D721Med (cell line): ENCODE data around the gene MICU1.

Experiments
- DNase-seq: peaks from one replicate; pipeline ENCODE4 v3.0.0; 2011; ENCODE audit warnings: low spot score; ENCODE audit not compliant: insufficient read length
- FAIRE-seq: peaks from 2 replicates; lab custom pipeline; 2011; peaks lifted over from hg19 to GRCh38; lab: Jason Lieb, UNC
- TF ChIP-seq, protein P1 (sequence below): IDR thresholded peaks from 2 replicates; pipeline ENCODE4 v1.5.1; 2012; ENCODE audit warnings: mild to moderate bottlenecking, control low read depth; ENCODE audit not compliant: insufficient read depth; ENCODE audit errors: missing control alignments

The MICU1 gene

DNA sequence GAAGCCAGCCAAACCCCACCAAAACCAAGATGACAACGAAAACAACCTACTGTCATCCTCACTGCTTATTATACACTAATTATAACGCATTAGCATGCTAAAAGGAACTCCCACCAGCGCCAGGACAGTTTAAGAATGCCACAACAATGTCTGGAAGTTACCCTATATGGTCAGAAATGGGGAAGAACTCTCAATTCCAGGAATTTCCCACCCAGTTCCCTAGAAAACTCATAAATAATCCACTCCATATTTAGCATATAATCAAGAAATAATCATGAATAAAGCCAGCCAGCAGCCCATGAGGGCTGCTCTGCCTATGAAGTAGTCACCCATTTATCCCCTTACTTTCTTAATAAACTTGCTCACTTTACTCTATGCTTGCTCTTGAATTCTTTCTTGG, 20.8 kb downstream of the MICU1 start:
- FAIRE-seq (no peak), DNase-seq (no peak)
- TF ChIP-seq, protein P1, sequence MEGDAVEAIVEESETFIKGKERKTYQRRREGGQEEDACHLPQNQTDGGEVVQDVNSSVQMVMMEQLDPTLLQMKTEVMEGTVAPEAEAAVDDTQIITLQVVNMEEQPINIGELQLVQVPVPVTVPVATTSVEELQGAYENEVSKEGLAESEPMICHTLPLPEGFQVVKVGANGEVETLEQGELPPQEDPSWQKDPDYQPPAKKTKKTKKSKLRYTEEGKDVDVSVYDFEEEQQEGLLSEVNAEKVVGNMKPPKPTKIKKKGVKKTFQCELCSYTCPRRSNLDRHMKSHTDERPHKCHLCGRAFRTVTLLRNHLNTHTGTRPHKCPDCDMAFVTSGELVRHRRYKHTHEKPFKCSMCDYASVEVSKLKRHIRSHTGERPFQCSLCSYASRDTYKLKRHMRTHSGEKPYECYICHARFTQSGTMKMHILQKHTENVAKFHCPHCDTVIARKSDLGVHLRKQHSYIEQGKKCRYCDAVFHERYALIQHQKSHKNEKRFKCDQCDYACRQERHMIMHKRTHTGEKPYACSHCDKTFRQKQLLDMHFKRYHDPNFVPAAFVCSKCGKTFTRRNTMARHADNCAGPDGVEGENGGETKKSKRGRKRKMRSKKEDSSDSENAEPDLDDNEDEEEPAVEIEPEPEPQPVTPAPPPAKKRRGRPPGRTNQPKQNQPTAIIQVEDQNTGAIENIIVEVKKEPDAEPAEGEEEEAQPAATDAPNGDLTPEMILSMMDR, result no peak

DNA sequence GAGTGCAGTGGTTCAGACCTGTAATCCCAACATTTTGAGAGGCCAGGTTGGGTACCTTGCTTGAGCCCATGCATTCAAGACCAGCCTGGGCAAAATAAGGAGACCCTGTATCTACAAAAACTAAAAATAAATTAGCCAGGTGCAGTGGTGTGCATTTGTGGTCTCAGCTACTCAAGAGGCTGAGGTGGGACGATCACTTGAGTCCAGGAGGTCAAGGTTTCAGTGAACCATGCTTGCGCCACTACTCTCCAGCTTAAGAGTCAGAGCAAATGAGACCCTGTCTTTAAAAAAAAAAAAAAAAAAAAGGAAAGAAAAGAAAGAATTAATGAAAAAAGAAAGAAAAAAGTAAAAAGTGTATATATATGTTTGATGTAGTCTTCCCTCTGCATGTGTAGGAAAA, 24.7 kb downstream of the MICU1 start:
- FAIRE-seq (no peak), DNase-seq (no peak)
- TF ChIP-seq, protein P1, result no peak

DNA sequence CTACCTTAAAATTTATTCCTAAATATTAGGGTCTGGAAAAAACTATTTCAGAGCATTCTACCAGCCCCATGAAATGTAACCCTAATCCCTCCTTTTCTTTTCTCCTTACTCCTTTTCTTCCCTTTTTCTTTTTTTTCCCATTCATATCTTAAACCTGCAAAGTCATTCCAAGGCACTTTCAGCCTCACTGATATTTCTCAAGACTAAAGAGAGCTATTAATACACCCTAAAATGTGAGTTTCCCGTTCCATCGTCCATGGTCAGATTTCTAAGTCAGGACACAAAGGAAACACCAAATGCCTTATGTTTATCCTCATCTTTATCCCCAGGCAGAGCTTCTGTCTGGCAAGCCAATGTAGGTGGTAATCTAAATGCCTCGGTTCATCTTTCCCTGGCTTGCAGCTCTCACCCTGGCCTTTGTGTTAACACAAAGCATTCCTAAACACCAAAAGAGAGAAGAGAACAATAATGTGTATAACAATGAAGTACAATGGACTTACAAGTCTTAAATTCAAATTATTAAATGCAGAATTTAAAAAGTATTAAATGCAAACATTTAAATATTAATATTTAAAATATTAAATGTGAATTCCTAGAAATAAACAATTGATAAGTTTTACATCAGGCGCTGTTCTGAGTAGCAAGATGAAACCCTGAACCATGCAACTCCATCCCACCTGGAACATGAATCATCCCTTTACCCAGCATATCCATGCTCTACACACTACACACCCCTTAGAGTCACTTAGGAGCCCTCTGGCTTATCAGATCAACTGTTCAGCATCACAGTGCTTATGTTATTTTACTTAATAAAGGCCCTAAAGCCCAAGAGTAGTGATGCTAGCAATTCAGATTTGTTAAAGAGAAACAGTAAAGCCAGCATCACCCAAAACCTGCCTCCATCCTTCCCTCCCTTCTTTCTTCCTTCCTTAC, 26.8 kb downstream of the MICU1 start:
- TF ChIP-seq, protein P1, result no peak
- no peak for FAIRE-seq

DNA sequence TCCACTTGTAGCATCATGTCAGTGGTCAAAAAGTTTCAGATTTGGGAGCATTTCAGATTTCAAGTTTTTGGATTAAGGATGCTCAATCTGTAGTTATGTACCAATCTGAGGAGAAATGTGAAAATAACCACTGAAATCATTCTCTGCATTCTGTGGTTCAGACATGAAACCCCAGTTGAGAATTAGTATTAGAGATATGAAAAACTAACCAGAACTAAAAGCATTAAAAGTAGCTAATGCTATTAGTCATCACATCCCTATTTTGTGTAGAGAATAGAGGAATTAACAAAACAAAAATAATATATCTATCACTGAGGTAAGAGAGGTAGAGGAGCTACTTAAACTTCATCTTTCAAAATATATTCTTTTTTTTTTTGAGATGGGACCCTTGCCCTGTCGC, 28.0 kb downstream of the MICU1 start:
- DNase-seq (no peak), FAIRE-seq (no peak)
- TF ChIP-seq, protein P1, result no peak

More for the DNA sequence above, 26.8 kb downstream of the MICU1 start:
- DNase-seq, result no peak

DNA sequence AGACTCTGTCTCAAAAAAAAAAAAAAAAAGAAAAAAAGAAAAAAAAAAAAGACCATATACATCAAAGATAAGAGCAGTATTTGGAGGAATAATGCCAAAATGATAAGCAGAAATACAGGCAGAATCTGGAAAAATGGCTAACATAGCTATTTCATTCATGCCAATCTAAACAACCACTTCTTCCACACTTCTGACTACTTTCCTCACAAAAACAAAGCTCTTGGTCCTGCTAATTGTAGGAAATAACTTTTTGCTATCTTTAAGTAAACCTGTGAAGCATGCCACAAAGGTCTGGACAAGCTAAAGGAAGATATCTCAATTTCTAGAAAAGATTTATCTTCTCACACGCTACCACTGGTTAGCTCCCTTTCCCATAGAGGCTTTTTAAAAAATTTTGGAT, 30.4 kb downstream of the MICU1 start:
- TF ChIP-seq, protein P1, result no peak
- DNase-seq, result no peak
- no peak for FAIRE-seq

DNA sequence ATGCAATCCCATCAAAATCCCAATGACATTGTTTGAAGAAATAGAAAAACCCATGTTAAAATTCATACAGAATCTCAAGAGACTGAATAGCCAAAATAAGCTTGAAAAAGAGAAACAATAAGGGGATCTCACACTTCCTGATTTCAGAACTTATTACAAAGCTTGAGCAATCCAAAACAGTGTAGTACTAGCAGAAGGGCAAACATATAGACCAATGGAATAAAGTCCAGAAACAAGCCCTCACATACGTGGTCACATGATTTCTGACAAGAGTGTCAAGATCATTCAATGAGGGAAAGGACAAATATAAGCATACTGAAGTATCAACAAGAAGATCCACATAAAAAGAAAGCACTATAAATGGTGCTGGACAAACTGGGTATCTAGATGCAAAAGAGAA, 31.9 kb downstream of the MICU1 start:
- TF ChIP-seq, protein P1, result no peak
- no peak for DNase-seq
- FAIRE-seq, result no peak

DNA sequence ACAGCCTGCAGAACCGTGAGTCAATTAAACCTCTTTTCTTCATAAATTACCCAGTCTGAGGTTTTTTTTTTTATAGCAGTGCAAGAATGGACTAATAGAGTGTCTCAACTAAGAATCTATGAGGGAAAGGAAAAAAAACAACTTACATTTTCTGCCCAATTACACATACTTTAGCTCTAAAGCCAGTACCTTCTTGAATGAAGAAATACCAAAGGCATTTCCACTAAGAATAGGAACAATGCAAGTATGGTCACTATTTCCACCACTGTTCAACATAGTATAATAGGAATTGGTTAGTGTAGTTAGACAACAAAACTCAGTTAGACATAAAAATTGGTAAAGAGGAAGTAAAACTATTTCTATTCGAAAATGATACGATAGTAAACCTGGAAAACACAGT, 37.6 kb downstream of the MICU1 start:
- FAIRE-seq (no peak), DNase-seq (no peak)
- TF ChIP-seq, protein P1, result no peak
